Cerebellar cortex (tissue), 1 donor: ENCODE measurements around the gene PRF1.

Source experiments
- DNase-seq: peaks from one replicate; pipeline ENCODE4 v3.0.0-alpha.2; 2015; ENCODE audit warnings: low spot score

The PRF1 gene

DNA sequence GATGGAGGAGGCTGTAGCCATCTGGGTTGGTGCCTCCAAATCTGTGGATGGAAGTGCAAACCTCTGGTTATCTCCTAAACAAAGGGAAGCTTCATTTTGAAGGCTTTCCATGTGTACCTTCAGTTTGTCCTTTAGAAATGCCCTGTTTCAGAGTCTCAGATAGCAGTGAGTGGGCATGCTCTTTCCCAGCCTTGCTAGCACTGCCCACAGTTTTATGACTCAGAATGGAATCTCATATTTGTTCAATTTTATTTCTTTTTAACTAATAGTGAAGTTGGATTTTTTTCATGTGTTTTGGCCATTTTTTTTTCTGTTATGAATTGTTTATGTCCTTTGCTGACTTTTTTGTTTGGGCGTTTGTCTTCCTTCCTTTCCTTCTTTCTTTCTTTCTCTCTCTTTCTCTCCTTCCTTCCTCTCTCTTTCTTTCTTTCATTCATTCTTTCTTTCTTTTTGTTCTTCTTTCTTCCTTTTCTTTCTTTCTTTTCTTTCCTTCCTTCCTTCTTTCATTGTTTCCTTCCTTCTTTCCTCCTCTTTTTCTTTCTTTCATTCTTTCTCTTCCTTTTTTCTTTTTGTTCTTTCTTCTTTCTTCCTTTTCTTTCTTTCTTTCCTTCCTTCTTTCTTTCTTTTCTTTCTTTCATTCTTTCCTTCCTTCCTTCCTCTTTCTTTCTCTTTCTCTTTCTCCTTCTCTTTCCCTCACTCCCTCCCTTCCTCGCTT, 25.6 kb downstream of the PRF1 start:
- no peak for DNase-seq

DNA sequence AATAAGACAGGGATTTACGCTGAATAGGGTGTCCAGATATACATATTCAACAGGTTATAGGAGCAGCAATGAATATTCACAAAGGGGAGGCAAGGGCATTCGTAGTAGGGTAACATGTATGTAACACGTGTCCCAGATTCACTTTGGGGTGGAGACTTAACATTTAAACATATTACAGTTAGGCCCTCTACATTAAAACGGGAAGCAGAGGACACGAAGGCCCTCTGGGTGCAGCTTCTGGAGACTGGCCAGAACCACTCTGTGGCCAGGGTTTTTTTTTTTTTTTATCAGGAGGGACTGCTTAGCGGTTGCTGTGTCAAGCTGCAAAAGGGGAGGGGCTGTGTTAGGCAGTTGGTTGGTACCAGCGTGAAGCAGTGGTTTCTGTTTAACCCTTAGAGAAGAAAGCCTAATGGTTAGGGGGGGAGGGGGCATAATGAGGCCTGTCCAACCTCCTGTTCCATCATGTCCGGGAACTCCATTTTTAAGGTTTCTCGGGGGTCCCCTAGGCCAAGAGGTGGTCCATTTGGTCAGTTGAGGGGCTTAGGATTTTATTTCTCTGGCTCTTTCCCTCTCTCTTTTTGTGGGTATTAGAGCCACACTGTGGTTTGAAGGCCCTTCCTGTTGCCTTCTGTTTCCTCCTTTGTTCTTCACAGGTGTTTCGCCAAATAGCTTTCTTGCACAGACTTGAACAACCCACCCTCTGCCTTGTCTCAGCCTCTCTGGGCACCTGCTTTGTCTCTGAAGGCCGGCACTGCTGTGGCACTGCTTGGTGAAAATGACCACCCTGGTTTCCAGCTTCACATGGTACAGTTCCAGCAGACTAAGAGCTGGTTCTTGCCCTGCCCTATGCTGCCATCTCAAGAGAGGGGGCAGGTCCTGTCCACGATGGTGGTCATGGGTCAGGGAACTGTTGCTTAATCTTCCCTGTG, 26.4 kb downstream of the PRF1 start:
- DNase-seq = no peak

DNA sequence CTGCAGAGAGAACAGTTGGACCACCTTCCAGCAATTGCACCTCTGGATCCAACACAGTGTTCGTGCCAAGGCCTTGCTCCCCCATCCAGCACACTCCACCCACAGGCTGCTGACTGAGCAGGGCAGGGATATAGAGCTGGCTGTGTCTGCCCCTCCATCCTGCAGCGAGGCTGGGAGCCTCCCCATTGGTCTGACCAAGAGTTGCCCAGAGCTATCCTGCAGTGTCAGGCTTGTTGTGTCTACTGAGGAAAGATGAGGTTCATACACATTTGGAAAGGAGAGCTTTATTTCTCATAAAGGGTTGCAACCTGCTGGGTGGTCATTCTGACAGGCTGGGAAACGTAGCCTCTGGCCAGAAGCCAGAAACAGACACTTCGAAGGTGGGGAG, 27.1 kb downstream of the PRF1 start:
- no peak for DNase-seq

DNA sequence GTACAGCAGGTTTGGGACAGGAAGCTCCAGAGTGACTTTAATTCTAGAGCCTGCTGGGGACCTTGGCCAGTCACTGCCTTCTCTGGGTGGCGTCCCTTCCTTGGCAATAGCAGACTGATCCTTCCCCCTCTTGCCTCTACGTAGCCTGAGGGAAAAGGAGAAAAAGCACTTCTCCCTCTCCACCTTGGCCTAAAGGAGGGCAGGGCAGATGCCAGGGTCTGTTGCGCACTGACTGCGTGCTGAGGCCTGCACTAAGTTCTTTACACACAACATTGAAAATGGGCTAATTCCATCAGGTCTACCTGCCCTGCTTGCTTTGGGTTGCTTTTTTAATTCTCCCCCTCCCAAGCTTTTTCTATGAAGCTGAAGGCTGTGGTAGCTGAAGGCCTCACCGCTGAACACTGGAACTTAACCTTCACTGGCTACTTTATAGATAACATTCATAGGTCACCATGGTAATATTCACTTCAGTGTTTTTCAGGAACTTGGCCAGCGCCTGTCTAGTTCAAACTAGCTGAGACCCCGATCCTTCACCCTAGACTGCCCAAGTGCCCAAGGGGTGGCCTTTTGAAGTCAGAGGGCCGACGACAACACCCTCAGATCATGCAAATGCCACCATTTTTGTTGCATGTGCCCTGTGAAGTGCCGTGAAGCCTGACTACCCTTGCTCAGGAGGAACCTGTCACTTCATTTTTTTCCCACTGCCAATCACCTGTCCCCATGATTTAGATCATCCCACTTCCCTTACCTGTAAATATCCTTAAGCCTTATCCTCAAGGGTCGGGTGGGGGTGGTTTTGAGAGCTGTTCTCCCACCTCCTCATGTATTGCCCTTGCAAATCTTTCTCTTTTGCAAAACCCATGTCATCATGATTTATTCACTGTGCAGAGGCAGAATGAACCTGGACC, 28.7 kb downstream of the PRF1 start:
- no peak for DNase-seq

DNA sequence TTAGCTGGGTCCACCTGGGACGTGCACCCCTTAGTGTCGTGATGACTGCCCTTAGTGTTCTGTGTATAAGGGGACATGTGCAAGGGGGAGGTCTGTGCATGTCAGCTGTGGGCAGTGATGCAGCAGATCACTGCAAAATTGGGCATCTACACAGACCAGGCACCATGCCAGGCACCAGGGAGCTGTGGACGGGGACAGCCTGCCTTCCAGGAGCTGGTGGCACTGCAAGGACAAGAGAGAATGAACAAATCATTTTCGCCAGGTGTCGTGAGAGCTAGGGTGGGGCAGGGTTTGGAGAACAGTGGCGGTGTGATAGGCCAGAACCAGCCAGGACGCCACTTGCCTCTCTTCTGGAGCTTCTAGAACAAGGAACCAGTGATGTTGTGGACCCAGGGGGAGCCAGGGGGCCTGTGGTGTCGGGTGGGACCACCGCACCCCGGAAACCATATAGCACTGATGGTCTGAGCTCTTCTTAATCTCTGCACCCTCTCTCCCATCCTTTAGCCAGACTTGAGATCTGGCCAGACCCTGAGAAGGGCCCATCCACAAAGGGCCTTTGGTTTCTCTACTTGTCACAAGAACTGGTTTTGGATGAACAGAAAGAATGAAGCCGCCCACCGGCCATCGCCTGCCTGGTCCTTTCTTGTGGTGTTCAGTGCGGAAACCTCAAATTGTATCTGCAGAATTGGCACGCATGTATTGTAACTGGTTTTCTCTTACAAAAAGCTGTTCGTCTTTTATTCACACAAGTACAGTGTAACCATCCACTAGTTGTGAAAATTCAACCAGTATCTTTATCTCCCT, 30.7 kb downstream of the PRF1 start:
- no peak for DNase-seq

DNA sequence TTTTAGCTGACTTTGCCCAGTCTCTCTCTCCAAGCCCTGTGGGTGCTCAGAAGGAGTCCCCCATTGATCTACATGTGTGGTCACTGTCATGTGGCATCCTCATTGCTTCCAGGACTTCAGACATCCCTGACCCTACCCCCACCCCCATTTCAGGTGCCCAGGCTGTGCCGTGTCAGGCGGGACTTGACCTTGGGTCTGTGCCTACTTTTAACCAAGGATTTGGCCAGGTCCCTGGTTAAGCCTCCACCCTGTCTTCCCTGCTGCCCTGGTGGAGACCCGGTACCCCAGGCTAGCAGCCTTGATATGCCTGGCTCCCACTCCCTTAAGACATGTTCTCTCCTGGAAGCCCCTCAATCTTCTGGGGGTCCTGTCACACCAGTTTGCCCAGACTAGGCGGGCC, 31.3 kb downstream of the PRF1 start:
- DNase-seq = no peak

DNA sequence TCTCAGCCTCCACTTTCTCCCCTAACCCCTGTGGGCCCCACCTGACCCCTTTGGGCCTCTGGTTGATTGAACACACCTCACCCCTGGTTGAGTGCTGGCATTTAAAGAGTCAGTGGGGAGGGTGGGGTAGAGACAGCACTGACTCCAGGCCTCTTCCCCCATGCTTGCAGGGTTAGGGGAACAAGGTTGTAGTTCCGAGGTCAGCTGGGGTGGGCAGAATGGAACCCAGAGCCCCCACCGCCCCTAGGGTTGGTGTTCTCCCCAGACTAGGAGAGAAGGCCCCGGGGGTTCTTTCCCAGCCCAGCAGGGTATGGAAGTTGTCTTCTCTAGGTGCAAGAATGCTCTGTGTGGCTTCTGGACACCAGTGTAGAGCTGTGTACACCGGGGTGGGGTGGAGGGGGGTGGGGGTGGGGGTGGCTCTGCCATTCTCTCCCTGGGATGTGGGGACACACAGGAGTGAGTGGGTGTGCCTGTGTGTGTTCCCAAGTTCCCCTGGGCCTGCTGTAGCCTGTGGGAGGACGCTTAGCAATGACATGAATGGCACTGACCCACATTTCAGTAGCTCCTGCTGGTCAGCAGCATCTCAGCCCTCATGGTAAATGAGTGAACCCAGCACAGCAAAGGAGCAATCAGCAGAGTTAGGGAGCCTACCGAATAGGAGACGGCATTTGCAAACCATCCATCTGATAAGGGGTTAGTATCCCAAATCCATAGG, 33.6 kb downstream of the PRF1 start:
- DNase-seq = peak; percentile 67

DNA sequence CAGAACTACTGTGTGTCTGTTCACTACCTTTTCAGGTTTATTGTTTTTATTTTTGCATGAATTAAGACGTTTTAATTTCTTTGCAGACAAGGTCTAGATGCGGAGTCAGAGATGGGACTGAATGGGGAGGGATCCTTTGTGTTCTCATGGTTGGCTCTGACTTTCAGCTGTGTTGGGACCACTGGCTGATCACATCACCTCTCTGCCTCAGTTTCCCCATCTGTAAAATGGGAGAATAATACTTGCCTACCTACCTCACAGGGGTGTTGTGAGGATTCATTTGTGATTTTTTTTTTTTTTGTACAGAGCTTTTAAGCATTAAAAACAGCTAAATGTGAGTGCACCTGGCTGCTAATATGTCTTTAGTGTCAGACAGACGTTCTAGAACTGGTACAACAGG, 34.4 kb downstream of the PRF1 start:
- no peak for DNase-seq

DNA sequence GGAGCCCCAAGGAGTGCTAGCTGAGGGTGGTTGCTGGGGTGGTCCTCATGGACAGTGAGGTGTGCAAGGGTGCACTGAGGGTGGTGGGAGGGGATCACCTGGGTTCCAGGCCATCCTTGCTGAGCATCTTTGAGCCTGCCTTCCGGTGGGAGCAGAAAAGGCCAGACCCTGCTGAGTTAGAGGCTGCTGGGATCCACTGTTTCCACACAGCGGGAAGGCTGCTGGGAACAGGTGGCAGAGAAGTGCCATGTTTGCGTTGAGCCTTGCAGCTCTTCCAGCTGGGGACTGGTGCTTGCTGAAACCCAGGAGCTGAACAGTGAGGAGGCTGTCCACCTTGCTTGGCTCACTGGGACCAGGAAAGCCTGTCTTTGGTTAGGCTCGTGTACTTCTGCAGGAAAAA, 34.9 kb downstream of the PRF1 start:
- no peak for DNase-seq

DNA sequence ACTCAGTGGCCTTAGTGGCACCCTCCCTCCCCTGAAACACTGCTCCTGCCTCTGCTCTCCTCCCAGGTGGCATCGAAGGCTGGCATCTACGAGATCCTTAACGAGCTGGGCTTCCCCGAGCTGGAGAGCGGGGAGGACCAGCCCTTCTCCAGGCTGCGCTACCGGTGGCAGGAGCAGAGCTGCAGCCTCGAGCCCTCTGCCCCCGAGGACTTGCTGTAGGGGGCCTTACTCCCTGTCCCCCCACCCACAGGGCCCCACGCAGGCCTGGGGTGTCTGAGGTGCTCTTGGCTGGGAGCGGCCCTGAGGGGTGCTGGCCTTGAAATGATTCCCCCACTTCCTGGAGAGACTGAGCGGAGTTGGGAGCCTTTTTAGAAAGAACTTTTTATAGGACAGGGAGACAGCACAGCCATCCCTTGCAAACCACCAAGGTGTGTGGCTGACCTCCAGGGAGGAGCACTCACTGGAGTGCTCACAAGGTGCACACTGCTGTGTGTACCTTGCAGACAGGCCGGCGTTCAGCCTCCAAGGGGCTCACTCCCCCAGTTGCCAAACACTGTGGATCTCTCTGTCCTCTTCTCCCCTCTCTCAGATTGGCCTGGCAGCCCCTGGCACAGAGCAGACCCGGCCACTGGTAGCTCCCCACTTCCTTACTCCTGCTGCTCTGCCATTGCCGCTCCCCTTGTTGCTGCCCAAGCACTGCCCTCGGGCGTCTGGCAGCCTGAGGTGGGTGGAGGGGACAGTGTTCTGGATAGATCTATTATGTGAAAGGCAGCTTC, 35.8 kb downstream of the PRF1 start:
- no peak for DNase-seq

DNA sequence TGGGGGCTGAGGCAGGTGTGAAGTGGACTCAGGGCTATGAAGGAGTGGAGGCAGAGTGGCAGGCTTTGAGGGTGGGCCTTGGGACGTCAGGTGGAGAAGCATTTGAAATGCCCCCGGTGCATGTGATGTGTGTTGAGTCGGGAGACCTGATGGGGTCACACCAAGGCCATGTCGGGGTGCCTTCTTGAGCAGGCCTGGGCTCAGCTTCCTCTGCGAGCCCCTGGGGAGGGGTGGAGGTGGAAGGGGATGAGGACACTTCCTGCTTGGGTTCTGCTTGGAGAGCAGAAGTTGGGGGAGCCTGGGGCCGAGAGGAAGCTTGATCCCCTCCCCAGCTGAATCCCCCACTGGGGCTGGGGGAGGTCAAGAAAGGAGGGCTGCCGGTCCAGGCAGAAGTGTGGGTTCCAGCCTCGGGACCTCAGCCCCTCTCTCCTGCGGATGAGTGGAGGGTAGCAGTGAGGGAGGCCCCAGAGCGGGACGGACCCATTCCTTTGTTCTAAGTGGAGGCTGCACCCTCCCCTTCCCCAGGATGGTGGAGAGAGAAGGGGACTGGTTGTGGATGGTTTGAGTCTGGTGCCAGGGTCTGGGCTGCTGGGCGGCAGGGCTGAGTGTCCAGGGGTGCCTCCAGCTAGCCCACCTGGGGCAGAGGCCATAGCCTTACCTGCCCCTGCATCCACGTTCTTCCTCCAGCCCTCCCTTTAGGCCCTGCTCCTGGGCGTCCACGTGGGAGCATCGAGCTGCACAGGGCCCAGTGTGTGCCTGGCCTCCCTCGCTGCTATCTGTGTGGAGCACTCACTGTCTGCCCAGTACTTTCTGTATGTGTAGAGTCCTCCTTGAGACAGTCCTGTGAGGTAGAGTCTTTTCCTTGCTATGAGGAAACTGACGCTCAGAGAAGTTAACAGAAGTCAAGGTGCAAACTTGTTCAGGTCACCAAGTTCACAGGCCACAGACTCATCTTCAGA, 36.7 kb downstream of the PRF1 start:
- DNase-seq = no peak

DNA sequence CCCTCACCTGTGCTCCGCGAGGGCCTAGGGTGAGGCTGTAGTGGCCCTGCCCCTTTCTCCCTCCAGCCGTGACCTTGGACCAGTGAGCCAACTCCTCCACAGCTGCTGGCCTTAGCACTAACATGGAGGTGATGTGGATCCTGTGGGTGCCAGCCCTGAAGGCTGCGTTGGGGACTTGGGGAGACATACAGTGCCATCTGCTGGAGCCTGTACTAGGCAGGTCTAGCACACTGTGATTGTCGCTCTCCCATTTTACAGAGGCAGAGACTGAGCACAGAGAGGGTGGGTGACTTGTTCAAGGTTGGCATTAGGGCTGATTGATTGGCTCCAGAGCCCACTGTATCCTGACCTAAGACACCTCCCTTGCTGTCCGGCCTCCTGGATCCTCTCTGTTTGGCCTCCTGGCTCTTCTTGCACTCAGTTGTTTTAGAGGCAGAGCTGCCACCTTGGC, 37.6 kb downstream of the PRF1 start:
- DNase-seq = no peak

DNA sequence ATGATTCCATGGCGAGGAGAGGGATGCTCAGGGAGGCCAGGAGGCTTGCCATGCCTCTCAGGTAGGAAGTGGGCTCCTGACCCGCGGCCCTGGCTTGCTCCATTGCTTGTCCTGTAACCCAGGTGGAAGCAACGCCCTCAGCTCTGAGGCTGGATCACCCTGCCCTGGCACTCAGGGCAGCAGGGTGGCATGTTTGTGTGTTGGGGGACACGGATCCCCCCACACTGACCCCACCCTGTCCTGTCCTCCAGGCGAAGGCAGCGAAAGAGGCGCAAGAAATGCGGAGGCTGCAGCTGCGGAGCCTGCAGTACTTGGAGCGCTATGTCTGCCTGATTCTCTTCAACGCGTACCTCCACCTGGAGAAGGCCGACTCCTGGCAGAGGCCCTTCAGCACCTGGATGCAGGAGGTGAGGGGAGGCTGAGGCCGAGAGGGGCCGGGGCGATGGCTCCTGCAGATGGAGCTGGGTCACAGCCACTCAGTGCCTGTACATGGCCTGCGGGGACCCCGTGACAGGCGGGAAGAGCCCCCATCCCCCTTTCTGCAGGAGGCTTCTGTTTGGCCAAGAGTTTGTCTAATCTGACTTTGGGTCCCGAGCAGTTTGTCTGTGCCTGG, 38.3 kb downstream of the PRF1 start:
- no peak for DNase-seq

DNA sequence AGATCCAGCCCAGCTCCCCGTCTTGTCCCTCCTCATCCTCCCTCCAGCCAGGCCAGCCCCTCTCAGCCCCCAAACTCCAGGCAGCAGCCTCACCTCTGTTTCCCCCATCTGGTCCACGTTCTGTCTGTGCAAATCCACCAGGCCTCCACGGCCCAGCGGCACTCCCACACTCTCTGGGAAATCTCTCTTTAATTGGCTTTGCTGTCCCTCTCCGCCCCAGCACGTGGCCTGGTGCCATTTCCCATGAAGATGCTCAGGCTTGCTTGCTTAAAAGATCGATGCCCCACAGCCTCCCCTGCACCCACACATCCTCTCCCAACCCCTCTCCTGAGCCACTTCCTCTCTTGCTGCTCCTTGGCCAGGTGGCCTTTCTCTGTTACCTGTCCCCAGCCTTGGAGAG, 39.3 kb downstream of the PRF1 start:
- no peak for DNase-seq

DNA sequence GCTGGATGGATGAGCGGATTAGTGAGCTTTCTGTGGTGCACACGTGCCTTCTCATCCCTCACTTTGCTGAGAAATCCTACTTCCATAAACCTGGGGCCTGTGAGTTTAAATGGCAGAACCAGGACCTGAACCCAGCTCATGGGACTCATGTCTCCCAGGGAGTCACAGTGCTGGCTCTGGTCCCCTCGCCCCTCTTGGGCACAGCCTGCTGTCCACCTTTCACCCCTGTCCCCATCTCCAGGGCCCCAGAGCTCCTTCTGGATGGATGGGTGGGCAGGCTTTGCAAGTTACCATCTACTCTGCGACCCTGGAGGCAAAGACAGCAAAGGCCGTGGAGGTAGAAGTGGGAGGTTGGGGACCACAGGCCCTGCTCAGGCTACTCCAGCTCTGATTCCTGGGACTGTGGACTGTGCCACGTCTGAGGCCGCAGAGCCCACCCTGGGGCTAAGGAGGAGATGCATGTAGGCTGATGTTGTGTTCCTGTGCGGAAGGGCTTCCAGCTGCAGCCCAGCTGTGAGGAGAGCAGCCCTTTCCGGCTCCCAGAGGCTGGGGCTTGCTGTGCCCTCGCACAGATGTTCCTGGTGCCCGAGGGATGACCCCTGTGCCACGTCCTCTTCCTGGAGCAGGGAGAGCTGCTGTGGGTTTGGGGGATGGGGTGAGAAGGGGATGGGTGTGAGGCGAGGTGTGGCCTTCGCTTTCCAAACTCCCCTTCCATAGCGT, 40.3 kb downstream of the PRF1 start:
- DNase-seq = no peak

DNA sequence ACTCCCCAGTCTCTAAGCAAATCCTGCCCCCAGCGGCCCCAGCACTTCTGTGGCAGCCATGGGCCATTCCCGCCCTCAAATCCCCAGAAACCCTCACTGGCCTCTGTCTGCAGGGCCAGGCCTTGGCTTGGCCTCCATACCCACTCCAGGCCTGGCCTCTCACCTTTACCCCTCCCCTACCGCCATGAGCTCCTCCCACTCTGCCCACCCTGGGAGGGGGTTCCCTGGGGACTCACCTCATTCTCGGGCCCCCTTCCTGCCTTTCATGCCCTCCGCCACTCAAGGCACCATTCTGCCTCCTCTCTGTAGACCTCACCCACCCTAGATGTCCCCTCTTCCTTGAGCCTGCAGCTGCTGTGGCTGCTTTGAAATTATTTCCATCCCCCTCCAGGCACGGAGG, 41.0 kb downstream of the PRF1 start:
- no peak for DNase-seq

DNA sequence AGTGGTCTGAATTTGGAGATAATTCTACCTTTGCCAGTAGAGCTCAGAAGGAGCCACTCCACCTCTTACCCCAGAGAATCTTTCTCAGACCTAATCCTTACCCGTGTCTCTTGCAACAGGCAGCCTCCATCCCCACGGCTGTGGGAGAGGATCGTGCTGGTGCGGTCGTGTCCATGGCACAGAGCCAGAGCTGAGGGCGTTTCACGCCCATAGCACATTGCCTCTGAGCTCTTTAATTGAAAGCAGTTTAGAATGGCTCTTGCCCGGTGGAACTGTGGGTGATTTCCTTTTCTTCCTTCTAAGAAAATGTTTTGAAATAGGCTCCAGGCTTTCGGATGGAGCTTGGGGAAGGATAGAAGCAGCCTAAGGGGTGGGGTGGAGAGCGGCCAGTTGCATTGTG, 41.5 kb downstream of the PRF1 start:
- no peak for DNase-seq

DNA sequence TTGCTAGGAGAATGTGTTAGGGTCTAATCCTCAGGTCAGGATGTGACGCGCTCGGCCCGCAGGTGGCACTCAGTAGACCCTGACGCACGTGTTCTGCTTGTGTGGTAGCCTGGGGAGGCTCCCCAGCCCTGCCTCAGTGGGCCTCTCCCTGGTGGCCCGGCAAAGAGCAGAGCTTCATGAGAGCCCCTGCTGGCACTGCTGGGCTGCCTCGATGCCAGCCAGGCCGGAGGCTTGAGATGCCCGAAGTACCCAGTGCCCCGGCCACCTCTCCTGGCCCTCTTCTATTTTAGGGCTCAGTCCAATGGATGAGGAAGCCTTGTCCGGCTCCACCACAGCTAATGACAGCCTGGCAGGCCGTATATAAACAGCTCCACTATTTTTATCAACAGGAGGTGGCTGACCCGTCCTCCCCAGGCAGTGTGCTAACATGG, 42.0 kb downstream of the PRF1 start:
- DNase-seq = no peak
